Activated gamma-delta T cell treated with anti-CD3 and anti-CD28 coated beads, Interleukin-2, amount 50 U/mL, for 16 hours (primary cell): ENCODE measurements around the gene VPS37C.

Experiments used
- DNase-seq: peaks from one replicate; pipeline ENCODE4 v3.0.0-alpha.2; 2020; ENCODE audit warnings: low read depth

VPS37C gene

GRCh38 chr11:61092908-61093763 lies 68.1 kb downstream of the VPS37C start:
- DNase-seq: no peak

- DNase-seq: no peak
Observed at GRCh38 chr11:61092280-61092766, 68.9 kb downstream of the VPS37C start.

- DNase-seq: no peak
Observed at GRCh38 chr11:61091373-61092279, 69.6 kb downstream of the VPS37C start.

GRCh38 chr11:61090982-61091372 lies 70.2 kb downstream of the VPS37C start:
- no peak for DNase-seq

- no peak for DNase-seq
Observed at GRCh38 chr11:61090521-61090920, 70.7 kb downstream of the VPS37C start.

- DNase-seq: no peak
Observed at GRCh38 chr11:61089806-61090491, 71.3 kb downstream of the VPS37C start.

GRCh38 chr11:61087426-61088119 lies 73.7 kb downstream of the VPS37C start:
- DNase-seq: no peak

- no peak for DNase-seq
Observed at GRCh38 chr11:61083601-61084147, 77.6 kb downstream of the VPS37C start.

- DNase-seq: no peak
Observed at GRCh38 chr11:61082931-61083531, 78.2 kb downstream of the VPS37C start.

GRCh38 chr11:61082062-61082870 lies 79.0 kb downstream of the VPS37C start:
- no peak for DNase-seq

- DNase-seq: no peak
Observed at GRCh38 chr11:61080986-61081590, 80.1 kb downstream of the VPS37C start.

GRCh38 chr11:61080526-61080925 lies 80.7 kb downstream of the VPS37C start:
- no peak for DNase-seq
